Activated CD4-positive, alpha-beta T cell treated with anti-CD3 and anti-CD28 coated beads, Interleukin-10, Interleukin-2, amounts not matched to agents 100 ng/mL and 50 ng/mL, durations not matched to agents 16 hours and 8 hours (primary cell): ENCODE data around the gene PRSS57.
"Not testable (repeated sequence)": the region's sequence is repeated elsewhere in the genome, so short reads cannot be mapped to it uniquely, and the experiment has no call there.

Source experiments
- DNase-seq: peaks from one replicate; pipeline ENCODE4 v3.0.0-alpha.2; 2020

The PRSS57 gene

DNA sequence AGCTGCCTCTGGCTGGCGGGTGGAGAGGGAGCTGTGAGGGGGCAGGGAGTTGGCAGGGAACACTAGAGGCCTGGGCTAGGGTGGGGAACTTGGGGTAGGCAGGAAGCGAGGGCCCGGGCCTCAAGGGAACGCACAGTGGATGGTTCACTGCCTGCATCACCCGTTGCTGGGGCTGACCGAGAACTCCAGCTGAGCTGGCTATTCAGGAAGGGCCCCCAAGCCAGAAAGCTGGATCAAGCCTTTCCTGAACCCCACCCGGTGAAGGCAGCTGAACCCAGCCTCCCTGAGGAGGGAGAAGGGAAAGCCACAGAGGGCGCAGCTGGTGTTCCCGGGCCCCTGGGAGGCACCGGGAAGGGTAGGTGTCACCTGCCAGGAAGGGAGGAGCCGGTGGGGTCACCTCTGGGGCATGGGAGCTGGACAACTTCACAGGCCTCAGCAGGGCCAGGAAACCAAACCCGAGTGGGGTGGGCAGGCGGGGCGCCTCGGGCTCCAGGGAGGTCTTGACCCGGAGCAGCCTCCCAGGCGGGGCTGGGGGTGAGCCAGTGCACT lies 27.4 kb upstream of the PRSS57 start:
- no peak for DNase-seq

DNA sequence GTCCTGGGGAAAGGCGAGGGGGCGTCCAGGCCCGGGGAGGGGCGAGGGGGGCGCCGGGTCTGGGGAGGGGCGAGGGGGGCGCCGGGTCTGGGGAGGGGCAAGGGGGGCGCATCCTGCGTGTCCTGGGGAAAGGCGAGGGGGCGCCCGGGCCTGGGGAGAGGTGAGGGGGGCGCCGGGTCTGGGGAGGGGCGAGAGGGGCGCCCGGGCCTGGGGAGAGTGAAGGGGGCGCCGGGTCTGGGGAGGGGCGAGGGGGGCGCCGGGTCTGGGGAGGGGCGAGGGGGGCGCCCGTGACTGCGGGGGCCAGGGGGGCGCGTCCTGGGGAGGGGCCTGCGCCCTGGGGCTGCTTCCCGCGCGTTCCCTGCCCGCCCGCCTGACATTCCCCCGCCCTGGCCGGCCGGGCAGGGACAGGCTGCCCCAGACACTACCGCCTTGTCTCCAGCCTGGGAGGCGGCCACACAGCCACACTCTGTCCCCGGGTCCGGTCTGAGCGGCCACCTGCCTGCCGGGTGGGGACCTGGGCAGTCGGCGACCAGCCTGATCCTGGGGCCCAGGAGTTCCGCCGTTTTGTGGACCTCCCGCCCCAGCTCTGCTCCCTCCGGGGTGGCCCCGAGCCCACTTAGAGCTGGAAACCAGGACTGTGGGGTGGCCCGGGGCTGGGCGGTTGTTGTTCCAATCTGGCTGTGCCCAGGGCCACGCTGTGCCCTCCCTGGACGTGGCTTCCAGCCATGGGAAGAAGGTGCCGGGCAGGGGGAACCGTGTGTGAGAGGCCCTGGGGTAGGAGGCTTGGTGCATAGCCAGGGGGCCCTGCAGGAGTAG lies 25.3 kb upstream of the PRSS57 start:
- no peak for DNase-seq

DNA sequence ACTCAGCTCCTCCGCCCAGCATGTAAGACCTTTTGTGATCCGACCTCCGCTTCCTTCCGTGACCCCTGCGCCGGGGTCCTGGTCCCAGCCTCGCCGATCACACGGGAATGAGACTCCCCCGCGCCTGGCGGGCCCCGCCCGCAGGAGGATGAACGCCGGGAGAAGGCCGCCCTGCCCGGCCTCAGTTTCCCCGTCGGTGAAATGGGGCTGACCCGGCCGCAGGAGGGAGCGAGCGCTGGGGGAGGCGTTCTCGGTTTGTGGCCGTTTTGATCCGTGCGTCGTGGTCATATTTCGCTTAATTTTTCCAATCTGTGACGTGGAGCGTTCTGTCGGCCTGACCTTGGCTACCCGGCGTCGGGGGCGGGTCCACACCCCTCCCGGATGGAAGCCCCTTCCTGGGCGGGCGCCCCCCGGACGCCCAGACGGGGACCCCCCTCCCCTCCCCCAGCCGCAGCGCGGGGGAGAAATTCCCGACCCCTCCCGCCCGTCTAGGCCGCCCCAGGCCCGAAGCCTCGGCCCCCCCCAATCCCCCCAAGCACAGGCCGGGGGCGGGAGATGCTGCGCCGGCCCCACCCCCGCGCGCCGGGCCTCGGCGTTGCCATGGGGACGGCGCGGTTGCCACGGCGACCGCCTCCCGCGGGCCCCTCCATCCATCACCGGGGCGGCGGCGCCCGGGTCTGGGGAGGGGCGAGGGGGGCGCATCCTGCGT lies 24.5 kb upstream of the PRSS57 start:
- DNase-seq: no peak

DNA sequence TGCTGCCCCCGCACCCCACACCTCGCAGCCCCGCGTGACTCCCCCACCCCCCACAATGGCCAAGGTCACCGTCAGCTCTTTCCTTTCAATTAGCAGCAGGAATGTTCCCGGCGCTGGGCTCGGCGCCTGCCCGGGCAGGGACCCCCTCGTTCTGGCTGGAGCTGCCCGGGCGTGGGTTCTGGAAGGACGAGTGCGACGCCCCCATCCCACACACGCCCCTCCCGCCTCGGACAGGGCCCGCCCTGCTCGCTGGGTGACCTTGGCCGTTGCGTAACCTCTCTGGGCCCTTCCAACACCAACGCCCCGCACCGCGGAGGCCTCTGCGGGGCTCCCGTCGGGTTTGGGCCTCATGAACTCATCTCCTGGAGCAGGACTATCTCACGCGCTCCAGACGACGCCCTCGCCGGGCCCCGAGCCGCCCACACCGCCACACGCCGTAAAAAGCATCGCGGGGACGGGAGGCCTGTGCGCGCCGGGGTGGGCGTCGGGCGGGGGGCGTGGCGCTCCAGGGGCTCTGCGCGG lies 23.8 kb upstream of the PRSS57 start:
- DNase-seq: no peak

DNA sequence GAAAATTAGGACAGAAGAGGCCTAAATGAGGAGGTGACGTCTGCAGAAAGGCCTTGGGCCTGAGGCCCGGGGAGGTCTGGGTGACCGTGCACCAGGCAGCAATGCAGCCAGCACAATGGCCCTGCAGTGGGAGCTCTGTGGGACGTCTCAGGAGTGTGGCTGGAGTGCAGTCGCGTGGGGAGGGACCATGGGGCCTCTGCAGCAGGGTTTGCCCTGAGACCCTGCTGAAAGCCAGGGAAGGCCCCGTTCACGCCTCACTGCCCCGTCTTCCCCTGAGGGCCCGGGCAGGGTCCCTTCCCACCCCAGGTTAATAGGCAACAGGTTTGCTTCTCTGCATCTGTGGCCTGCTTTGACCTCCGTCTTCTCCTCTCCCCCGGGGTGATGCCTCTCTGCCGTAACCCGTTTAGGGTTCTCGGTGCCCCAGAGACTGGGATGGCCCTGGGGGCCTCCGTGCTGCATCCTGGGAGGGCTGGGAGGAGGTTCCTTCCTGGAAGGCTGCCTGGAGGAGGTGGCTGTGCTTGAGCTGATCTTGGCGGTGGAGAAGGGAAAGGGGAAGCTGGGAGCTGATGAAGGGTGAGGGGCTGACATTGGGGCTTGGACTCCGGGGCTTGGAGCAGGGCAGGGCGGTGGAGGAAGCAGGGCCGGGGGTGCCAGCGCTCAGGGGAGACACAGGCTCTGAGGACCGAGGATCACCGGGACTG lies 23.1 kb upstream of the PRSS57 start:
- DNase-seq: no peak

DNA sequence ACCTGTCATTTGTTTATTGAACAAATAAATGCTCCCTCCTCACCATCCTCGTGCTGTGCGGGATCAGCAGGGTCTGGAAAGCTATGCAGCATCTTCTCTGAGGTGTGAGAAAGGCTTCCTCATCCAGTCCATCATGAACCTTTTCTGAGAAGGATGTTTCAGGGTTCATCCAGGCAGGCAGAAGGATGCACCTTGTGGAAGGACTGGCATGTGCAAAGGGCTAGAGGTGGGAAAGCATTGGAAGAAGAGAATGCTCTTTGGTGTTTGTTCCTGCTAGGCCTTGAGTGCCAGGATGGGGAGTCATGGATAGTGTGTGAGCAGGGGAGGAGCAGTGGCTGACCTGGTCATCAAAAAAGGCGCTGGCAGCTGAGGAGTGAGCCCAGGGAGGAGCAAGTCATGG lies 20.1 kb upstream of the PRSS57 start:
- DNase-seq: no peak

DNA sequence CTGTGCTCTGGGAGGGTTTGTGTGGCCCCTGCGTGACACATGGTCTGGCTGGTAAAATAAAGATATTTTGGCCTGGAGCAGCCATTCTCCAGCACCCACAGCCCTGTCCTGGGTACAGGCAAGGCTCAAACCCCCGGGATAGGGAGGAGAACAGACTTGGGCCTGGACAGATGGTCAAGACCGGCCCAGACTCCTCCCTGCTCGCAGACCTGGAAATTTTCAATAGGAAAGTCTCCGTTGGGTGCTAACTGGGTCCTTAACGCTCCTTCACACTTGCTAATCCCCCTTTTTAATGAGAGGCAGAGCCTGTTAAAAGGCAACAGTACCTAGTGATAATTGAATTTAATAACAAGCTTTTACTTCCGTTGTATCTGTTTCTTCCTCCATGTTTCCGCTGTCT lies 16.0 kb upstream of the PRSS57 start:
- no peak for DNase-seq

DNA sequence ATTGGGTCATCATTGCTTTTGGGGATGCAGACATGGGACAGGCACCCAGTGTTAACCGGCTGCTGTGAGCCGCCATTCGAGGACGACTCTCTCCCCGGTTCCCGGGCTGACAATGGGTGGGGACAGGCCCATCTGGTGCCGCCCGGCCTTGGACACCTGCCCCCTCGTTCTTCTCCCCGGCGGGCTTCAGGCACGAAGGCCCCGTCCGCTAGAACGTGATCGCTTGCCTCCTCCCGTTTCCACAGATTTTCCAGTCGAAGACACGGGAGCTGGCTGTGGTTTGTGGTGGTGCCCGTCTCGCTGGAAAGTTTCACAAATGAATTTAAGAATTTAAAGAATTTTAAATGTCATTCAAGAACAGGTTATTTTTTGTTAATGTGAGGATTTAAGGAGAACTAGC lies 15.5 kb upstream of the PRSS57 start:
- DNase-seq: no peak

DNA sequence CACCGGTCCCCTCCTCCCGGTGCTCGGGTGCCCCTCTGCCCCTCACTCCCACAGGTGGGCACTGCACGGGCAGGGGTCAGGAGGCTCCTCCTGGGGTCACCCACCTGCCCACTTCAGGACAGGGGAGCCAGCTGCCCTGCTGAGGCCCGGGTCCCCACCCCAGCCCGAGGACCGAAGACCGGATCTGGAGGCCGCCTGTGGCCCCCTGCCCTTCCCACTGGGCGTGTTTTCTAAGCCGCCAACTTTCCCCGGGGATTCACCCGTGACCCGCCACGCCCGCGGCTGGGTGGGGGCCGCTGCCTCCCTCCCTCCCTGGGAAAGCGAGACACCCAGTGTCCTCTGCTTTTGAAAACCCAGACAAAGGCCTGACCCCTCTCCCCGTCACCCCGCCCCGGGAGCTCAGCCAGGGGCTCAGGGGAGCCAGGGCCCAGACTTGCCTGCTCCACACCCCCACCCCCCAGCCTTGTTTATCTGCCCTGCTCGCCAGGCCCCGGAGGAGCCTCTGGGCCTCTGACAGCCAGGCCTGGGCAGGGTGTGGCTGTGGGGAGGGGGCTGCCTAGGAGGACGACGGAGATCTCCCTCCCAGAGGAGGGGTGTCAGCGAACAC lies 14.8 kb upstream of the PRSS57 start:
- DNase-seq: no peak

DNA sequence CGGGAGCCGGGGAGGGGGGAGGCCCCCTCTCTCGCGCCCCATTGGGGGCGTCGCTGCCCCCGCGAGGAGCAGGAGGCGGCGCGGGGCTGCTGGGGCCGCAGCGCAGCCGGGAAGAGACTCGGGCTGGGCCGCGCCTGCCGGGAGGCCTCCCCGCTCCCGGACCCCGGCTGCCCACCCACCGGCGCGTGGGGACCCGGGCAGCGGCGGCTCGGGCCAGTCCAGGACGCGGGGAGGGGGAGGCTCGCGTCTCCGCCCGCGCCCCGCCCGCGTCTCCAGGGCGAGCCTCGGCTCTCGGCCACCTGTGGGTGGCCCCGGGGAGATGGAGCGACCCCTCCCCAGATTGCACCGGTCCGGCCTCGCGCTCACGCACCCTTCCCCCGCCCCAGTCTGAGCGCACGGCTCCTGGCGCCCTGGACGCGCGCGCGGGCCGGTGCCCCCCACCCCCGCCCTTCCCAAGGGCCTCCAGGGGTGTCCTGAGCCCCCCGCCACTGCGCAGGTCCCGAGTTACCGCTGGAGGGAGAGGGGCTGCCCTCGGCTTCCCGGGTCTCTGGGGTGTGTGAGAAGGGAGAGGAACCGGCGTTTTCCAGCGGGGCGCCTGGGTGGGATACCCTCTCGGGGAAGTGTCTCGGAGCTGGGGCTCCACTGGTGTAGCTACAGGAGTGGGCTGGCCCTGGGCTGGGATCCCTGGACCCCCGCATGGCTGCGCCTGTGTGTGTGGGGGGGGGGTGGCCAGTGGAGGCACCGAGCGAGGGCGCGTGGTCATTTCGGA lies 14.1 kb upstream of the PRSS57 start:
- DNase-seq: no peak

DNA sequence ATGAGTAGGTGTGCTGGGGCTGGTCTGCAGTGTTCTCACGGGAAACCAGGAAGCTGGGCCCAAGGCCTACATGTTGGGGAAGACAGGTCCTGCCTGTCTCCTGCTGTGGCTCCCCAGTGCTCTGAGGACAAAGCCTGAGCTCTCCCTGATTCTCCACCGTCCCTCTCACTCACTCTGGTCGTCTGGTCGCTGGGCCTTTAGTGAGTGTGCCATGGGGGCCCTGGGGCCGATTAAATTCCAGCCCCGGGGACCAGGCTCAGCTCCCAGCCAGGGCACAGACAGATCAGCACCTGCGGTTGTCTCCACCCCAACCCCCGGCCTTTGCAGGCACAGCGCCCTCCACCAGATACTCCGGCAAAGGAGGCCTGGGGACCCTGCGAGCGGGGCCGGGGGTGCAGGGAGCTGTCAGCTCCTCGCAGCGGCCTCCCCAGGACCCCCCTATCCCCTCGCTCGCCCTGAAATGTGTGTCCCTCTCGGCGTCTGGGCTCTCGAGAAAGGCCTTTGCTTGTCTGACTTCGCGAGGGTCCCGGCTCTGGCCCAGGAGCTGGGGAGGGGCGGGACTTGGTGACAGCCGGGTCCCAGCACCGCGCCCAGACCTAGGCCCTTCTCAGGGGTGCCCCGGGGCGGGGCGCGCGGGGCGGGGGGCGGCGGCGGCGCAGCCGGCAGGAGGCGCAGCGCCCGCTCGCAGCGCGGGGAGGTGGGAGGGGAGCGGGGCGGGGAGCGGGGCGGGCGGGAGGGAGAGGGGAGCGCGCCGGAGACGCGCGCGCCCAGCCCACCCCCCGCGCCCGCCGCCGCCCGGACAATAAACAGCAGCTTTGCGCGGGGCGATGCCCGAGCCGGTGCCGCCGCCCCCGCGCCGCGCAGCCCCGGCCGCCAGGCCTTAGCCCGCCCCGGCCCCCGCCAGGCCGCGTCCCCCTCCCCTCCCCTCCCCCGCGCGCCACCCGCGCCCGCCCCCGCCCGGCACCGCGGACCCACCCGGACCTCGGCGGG lies 13.2 kb upstream of the PRSS57 start, which contains the start of gene PALM:
Gene PALM, plus strand, starts transcription at position 782 of the 990 bp plus-strand sequence. CDS start 212 bp downstream, outside the sequence.
- no peak for DNase-seq

DNA sequence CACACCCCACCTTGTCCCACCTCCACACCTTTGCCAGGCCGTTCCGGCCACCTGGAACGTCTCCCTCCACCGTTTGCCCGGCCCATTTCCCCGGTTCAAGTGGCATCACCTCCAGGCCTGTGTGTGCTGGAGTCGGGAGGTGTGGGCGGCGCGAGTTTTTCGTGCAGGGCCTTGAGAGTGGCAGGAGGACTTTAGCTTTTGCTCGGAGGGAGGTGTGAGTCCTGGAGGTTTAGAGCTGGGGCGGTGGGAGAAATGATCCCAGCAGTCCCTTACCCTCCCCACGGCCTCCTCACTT lies 9.1 kb upstream of the PRSS57 start:
- no peak for DNase-seq

DNA sequence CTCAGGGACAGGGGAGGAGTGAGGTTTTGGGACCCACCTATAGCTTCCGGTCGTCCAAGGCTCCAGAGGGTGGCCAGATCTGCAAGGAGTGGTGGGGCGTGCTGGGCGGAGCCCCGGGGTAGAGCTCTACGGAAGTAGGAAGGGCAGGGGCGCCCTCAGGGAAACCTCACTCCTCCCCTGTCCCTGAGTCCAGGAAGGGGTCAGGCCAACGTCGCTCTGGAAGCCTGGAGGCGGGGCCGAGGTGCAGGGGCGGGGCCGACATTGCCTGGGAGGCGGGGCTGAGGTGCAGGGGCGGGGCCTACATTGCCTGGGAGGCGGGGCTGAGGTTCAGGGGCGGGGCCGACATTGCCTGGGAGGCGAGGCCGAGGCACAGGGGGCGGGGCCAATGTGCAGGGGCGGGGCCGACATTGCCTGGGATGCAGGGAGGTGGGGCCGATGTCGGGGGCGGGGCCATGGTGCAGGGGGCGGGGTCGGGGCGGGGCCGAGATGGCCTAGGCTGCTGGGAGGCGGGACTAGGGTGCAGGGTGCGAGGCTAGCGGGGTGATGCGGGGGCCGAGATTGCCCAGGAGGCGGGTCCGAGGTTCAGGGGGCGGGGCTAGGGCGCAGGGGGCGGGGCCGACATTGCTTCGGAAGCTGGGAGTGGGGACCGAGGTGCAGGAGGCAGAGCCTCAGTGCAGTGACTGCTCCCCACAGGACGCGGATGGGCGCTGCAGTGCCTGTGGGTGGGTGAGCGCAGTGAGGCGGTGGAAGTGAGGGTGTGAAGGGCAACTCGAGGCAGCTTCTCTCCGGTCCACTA lies 8.6 kb upstream of the PRSS57 start:
- DNase-seq: peak; percentile 72

DNA sequence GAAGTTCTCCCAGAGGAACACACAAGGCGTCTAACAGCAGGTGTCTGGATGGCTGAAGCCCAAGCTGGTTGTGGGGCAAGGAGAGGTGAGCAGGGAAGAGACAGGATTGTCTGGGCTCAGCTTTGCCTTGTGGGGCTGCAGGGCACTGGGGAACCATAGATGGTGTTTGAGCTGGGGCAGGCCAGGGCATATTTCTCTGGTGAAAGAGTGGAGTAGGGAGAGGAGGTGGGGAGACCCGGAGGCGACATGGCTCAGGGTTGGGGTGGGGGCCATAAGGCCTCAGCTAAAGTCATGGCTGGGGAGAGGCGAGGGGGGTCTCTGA lies 8.0 kb upstream of the PRSS57 start:
- DNase-seq: no peak

DNA sequence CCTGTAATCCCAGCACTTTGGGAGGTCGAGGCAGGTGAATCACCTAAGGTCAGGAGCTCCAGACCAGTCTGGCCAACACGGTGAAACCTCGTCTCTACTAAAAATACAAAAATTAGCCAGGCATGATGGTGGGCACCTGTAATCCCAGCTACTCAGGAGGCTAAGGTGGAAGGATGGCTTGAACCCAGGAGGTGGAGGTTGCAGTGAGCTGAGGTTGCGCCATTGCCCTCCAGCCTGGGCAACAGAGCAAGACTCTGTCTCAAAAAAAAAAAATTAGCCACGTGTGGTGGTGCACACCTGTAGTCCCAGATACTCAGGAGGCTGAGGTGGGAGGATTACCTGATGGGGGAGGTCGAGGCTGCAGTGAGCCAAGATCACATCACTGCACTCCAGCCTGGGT lies 7.6 kb upstream of the PRSS57 start:
- DNase-seq: not testable (repeated sequence)

DNA sequence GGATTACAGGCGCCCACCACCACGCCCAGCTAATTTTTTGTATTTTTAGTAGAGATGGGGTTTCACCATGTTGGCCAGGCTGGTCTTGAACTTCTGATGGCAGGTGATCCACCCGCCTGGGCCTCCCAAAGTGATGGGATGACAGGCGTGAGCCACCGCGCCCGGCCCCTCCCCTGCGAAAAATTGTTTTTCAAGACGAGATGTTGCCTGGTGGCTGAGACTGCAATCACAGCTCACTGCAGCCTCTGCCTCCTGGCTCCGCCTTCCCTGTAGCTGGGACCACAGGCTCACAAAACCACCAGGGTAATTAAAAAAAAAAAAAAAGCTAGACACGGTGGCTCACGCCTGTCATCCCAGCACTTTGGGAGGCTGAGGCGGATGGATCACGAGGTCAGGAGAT lies 4.6 kb upstream of the PRSS57 start:
- DNase-seq: not testable (repeated sequence)

DNA sequence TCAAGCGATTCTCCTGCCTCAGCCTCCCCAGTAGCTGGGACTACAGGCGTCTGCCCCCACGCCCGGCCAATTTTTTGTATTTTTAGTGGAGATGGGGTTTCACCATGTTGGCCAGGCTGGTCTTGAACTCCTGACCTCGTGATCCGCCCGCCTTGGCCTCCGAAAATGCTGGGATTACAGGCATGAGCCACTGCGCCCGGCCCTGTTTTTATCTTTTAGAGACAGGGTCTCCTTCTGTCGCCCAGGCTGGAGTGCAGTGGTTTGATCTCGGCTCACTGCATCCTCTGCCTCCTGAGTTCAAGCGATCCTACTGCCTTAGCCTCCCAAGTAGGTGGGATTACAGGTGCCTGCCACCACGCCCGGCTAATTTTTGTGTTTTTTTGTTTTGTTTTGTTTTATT lies 3.3 kb upstream of the PRSS57 start:
- not testable (repeated sequence) for DNase-seq

DNA sequence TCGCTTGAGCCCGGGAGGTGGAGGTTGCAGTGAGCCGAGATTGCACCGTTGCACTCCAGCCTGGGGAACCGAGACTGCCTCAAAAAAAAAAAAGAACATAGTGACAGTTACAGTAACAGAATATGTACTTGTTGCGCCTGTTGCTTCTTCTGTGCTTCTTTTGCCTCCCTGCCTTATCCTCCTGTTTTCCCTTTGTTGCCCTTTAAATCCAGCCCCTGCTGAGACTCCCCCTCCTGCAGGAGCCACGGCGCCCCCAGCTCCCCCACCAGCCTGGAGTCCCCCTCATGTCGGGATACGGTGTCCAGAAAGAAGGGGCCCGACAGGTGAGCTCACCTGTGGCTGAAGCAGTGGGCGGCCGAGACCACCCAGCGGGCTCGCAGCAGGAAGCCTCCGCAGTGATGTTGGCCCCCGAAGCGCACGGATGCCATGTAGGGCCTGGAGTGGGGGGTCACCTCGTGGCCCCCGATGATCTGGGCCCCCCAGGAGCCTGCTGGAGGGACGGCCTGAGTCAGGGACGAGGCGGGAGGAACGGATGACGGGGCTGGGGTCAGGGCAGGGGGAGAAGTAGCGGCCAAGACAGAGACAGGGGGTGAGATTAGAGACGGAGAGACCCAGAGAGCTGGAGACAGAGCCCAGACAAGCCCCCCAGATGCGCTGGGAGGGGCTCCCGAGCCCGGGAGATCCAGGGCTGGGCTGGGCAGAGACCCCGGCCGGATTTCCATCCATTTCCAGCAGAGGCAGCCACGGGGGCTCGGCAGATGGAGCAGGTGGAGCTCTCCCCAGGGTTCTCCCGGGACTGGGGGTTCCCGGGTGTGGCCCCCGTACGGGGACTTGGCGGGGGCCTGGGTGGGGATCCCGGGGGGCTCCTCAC lies 536 bp downstream of the PRSS57 start:
- DNase-seq: no peak

DNA sequence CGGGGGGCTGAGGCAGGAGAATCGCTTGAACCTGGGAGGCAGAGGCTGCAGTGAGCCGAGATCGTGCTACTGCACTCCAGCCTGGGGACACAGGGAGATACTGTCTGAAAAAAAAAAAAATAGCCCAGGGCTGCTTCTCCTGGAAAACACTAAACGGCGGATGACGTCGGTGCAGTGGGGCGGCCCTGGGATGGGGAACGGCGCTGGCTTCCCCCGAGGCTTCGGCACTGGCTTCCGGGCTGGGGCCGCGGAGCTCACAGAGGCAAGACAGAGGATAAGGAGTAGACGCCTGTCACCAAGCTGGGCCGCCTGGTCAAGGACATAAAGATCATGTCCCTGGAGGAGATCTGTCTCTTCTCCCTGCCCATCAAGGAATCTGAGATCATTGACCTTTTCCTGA lies 5.0 kb downstream of the PRSS57 start:
- no peak for DNase-seq
